Vagina (tissue), 2 donors: ENCODE data around the gene ANXA6. TPM values are rescaled to one million over a fixed set of nuclear protein-coding genes. Genes with fewer than 3 reads are reported as not detected.

ENCODE experiments used
- DNase-seq, 2 donors: peaks; one replicate each; pipeline ENCODE4 v3.0.0-alpha.2; 2017; ENCODE audit errors: extremely low spot score in 2 of 2
- H3K27ac ChIP-seq: fragments of 200-600 bp; sonication (generic); one replicate; pipeline ENCODE4 v1.5.1; 2019
- H3K27me3 ChIP-seq: fragments of 200-600 bp; sonication (generic); one replicate; pipeline ENCODE4 v1.5.1; 2019
- H3K36me3 ChIP-seq, 2 donors: fragments of 200-600 bp; sonication (generic); one replicate each; pipeline ENCODE4 v1.5.1; 2017 to 2019
- H3K4me1 ChIP-seq: fragments of 200-600 bp; sonication (generic); one replicate; pipeline ENCODE4 v1.5.1; 2019
- H3K4me3 ChIP-seq, 2 donors: fragments of 200-600 bp; sonication (generic); 1 replicate in 1 of 2; 2 replicates in 1 of 2; pipeline ENCODE4 v1.5.1; 2016 to 2019
- H3K9me3 ChIP-seq: fragments of 200-600 bp; sonication (generic); one replicate; pipeline ENCODE4 v1.5.1; 2019
- CTCF ChIP-seq, 3 experiments: fragments of 450-650 bp in 2 of 3; fragments of 200-600 bp in 1 of 3; sonication (generic) in 1 of 3; IDR thresholded peaks; one replicate each; pipeline ENCODE4 v1.5.1; 2017 to 2019; ENCODE audit warnings: antibody characterized with exemption in 3 of 3, mild to moderate bottlenecking in 2 of 3, moderate library complexity in 2 of 3
- POLR2A ChIP-seq, 2 donors: fragments of 450-650 bp; IDR thresholded peaks; one replicate each; pipeline ENCODE4 v1.6.1; 2017; ENCODE audit warnings: antibody characterized with exemption in 2 of 2, mild to moderate bottlenecking in 2 of 2, moderate library complexity in 2 of 2
- POLR2AphosphoS5 ChIP-seq, 2 donors: sonication (generic); formaldehyde crosslinking; IDR thresholded peaks; one replicate each; pipeline ENCODE4 v1.9.0; 2017; ENCODE audit warnings: antibody characterized with exemption in 2 of 2, mild to moderate bottlenecking in 2 of 2, low read depth in 1 of 2; ENCODE audit not compliant: insufficient read depth in 1 of 2
- intact Hi-C: fragments of 100-400 bp; cut with DNase I; formaldehyde crosslinking; loops from one replicate; pipeline ENCODE4 v1.15.1; 2023
- total RNA-seq: library from RNA; depleted of rRNA; stranded (reverse); fragments of >200 nt; gene quantifications from one replicate; pipeline ENCODE4 v1.2.3, GENCODE V29; 2016

Gene ANXA6
- total RNA-seq, 1 donor from 2014 or later = 190 TPM

GRCh38 chr5:151082282-151082902 is 75.2 kb downstream of the ANXA6 start:
- H3K27me3 ChIP-seq = no peaks in the 10 kb centered on the region
- H3K36me3 ChIP-seq = no peaks in the 10 kb centered on the region
- TF ChIP-seq POLR2A (IDR thresholded peaks at IDR 0.05) (no peak), POLR2AphosphoS5 (IDR thresholded peaks at IDR 0.05; ENCODE audit: insufficient read depth in 1 of 2, low read depth in 1 of 2) (no peak), CTCF (IDR thresholded peaks at IDR 0.05) (no peak)
- no peak for DNase-seq
- H3K9me3 ChIP-seq = no peaks in the 10 kb centered on the region
- intact Hi-C loops = no loop called here
- peaks cover 83% of the 10 kb centered on the region for H3K4me1 ChIP-seq
- peak overlapping the region; percentile 99 for H3K27ac ChIP-seq
- H3K4me3 ChIP-seq = peak overlapping the region in 1 of 2 donors; percentile 74

GRCh38 chr5:151081431-151082281 is 75.9 kb downstream of the ANXA6 start:
- intact Hi-C loops = no loop called here
- Histone ChIP-seq H3K27ac (peak overlapping the region; percentile 99), H3K27me3 (no peaks in the 10 kb centered on the region), H3K36me3 (no peaks in the 10 kb centered on the region), H3K9me3 (no peaks in the 10 kb centered on the region), H3K4me1 (peaks cover 86% of the 10 kb centered on the region), H3K4me3 (peak overlapping the region; percentile 74 to 95)
- no peak for TF ChIP-seq CTCF (IDR thresholded peaks at IDR 0.05)
- TF ChIP-seq POLR2A (IDR thresholded peaks at IDR 0.05) = no peak
- no peak for TF ChIP-seq POLR2AphosphoS5 (IDR thresholded peaks at IDR 0.05; ENCODE audit: insufficient read depth in 1 of 2, low read depth in 1 of 2)
- DNase-seq = no peak

GRCh38 chr5:151080613-151081430 is 76.8 kb downstream of the ANXA6 start, which contains the start of gene TNIP1:
TNIP1 (minus strand) TSS chr5:151081034; CDS start chr5:151065095, 15,939 bp downstream.
- no peak for DNase-seq
- peaks cover 86% of the 10 kb centered on the region for H3K4me1 ChIP-seq
- intact Hi-C loops = no loop called here
- peak within 1 kb of the TSS; percentile 99 for H3K27ac ChIP-seq
- H3K9me3 ChIP-seq = no peaks in the 10 kb centered on the region
- H3K36me3 ChIP-seq = no peaks in the 10 kb centered on the region
- peak within 1 kb of the TSS; percentile 74 to 95 for H3K4me3 ChIP-seq
- H3K27me3 ChIP-seq = no peaks in the 10 kb centered on the region
- TF ChIP-seq POLR2A (IDR thresholded peaks at IDR 0.05) (peak in 1 of 2 donors; percentile 71), POLR2AphosphoS5 (IDR thresholded peaks at IDR 0.05; ENCODE audit: insufficient read depth in 1 of 2, low read depth in 1 of 2) (peak in 1 of 2 donors; percentile 95), CTCF (IDR thresholded peaks at IDR 0.05) (no peak)

GRCh38 chr5:151079838-151080612 is 77.6 kb downstream of the ANXA6 start:
- no peaks in the 10 kb centered on the region for H3K9me3 ChIP-seq
- H3K4me3 ChIP-seq = peak overlapping the region; percentile 74 to 95
- H3K27ac ChIP-seq = peak overlapping the region; percentile 99
- no peaks in the 10 kb centered on the region for H3K27me3 ChIP-seq
- H3K4me1 ChIP-seq = peaks cover 86% of the 10 kb centered on the region
- TF ChIP-seq POLR2A (IDR thresholded peaks at IDR 0.05) (no peak), CTCF (IDR thresholded peaks at IDR 0.05) (no peak), POLR2AphosphoS5 (IDR thresholded peaks at IDR 0.05; ENCODE audit: insufficient read depth in 1 of 2, low read depth in 1 of 2) (no peak)
- H3K36me3 ChIP-seq = no peaks in the 10 kb centered on the region
- no peak for DNase-seq
- intact Hi-C loops = no loop called here
